K562 (cell line): ENCODE measurements around the gene SPTBN4. TPM values are rescaled to one million over a fixed set of nuclear protein-coding genes. Genes with fewer than 3 reads are reported as not detected.

Experiments used
- BHLHE40 ChIP-seq: IDR thresholded peaks from 2 replicates; pipeline ENCODE4 v1.6.1; 2011; ENCODE audit warnings: low read length, improper control_type of control experiment
- FOXK1 ChIP-seq: sonication (generic); formaldehyde crosslinking; IDR thresholded peaks from 2 replicates; pipeline ENCODE4 v1.8.0; 2022; ENCODE audit warnings: missing genetic modification reagents, mild to moderate bottlenecking, borderline replicate concordance
- HDAC8 ChIP-seq: fragments of 450-650 bp; IDR thresholded peaks from 2 replicates; pipeline ENCODE4 v1.6.1; 2016; ENCODE audit warnings: mild to moderate bottlenecking, missing genetic modification characterization, moderate library complexity, missing compliant biosample characterization
- HNRNPK ChIP-seq: fragments of 200-400 bp; formaldehyde crosslinking; IDR thresholded peaks from one replicate; pipeline ENCODE4 v1.6.1; 2018; ENCODE audit warnings: mild to moderate bottlenecking, low read depth, low read length; ENCODE audit not compliant: poor library complexity, severe bottlenecking
- JUND ChIP-seq, 2 experiments: IDR thresholded peaks; 2 replicates in 1 of 2; 3 replicates in 1 of 2; pipeline ENCODE4 v1.6.1; 2011; ENCODE audit warnings: borderline replicate concordance in 2 of 2, low read depth in 2 of 2, low read length in 2 of 2, improper control_type of control experiment in 1 of 2, missing biosample characterization in 1 of 2, missing genetic modification characterization in 1 of 2, missing genetic modification reagents in 1 of 2
- MTF1 ChIP-seq: fragments of 250-450 bp; sonication (Bioruptor Pico); IDR thresholded peaks from 2 replicates; pipeline ENCODE4 v1.9.0; 2021; ENCODE audit warnings: moderate library complexity, mild to moderate bottlenecking, inconsistent platforms, borderline replicate concordance
- RBM34 ChIP-seq: fragments of 200-400 bp; formaldehyde crosslinking; IDR thresholded peaks from 2 replicates; pipeline ENCODE4 v1.6.1; 2018; ENCODE audit warnings: low read length, borderline replicate concordance; ENCODE audit not compliant: insufficient read depth
- ZBTB1 ChIP-seq: sonication (generic); formaldehyde crosslinking; IDR thresholded peaks from 2 replicates; pipeline ENCODE4 v1.8.1; 2023; ENCODE audit warnings: missing genetic modification reagents, low read depth, mild to moderate bottlenecking, borderline replicate concordance
- ZBTB17 ChIP-seq: fragments of 450-650 bp; formaldehyde crosslinking; IDR thresholded peaks from 2 replicates; pipeline ENCODE4 v1.4.0; 2020; ENCODE audit warnings: mild to moderate bottlenecking
- ZNF124 ChIP-seq: sonication (generic); formaldehyde crosslinking; IDR thresholded peaks from 2 replicates; pipeline ENCODE4 v1.8.1; 2022; ENCODE audit warnings: missing genetic modification reagents
- polyA plus RNA-seq, 8 experiments: library from polyadenylated mRNA; depleted of rRNA in 4 of 8; stranded (reverse) in 5 of 8; unstranded in 3 of 8; fragments of >200 nt; fragmentation: Nextera tagmentation in 2 of 8; fragmentation: Illumina TruSeq in 1 of 8; extraction: Ambion mirVana in 2 of 8; extraction: Trizol in 1 of 8; gene quantifications; 2 replicates each; pipeline versions ENCODE4 v1.2.1 to v1.2.3, GENCODE V29; 2011 to 2014; ENCODE audit warnings: inconsistent platforms in 1 of 8, missing spikeins in 1 of 8
- total RNA-seq, 7 experiments: library from RNA; depleted of rRNA in 6 of 7; stranded (reverse); fragments of >200 nt in 6 of 7; fragmentation: Illumina TruSeq in 2 of 7; extraction: Trizol in 2 of 7; gene quantifications; 2 replicates each; pipeline versions ENCODE4 v1.2.1 to v1.2.3, GENCODE V29; 2011 to 2021; ENCODE audit warnings: low replicate concordance in 1 of 7
- TF ChIP-seq, protein P1 (sequence below), 2 experiments: fragments of 450-650 bp; formaldehyde crosslinking in 1 of 2; IDR thresholded peaks; 2 replicates each; pipeline versions ENCODE4 v1.4.0 to v1.6.1; 2014 to 2020; ENCODE audit warnings: mild to moderate bottlenecking in 2 of 2, borderline replicate concordance in 1 of 2, low read depth in 1 of 2
- TF ChIP-seq, protein P2 (sequence below): IDR thresholded peaks from 2 replicates; pipeline ENCODE4 v1.6.1; 2014; ENCODE audit warnings: antibody characterized with exemption
- TF ChIP-seq, protein P3 (sequence below): fragments of 250-450 bp; sonication (Bioruptor Pico); IDR thresholded peaks from 2 replicates; pipeline ENCODE4 v1.8.0; 2022; ENCODE audit warnings: moderate library complexity, mild to moderate bottlenecking, inconsistent platforms

SPTBN4 gene
- total and polyA plus RNA-seq, 9 of the 15 experiments (the other 6 are each of a cell fraction or from before 2014, with no cell fraction given): 0.01 to 1.5 (median 0.86) TPM

DNA sequence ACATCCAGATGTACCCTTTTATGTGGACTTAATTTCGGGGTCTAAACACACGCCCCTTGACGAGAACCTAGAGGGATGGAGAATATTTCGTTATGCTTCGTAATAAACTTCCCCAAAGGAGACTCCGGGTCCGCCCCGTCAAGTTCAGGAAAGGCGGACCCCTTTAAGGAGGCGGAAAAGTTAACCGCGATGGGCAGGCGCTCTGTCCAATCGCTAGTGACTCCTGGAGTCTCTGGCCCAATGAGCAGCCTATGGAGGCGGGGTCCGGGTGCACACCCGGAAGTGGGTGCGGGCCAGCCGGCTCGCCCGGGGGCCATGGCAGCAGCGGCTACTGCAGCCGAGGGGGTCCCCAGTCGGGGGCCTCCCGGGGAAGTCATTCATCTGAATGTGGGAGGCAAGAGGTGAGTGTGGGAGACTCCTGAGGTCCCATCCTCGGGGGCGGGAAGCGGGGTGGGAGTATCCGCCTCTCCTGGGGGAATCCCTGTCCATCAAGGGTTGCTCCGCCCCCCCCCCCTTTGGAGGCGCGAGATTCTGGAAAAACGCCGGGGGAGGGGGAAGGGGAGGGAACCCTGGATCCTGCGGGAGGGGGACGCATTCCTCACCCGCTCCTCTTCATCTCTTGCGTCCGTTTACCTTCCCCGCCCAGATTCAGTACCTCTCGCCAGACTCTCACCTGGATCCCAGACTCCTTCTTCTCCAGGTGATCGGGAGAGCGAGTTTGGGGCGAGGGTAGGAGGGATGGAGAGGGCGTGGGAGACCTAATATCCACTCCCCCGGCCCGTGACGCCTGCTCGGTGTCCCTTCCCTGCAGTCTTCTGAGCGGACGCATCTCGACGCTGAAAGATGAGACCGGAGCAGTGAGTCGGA is 110.0 kb downstream of the SPTBN4 start, which contains the start of gene SHKBP1 (continued):
- TF ChIP-seq, protein P1, sequence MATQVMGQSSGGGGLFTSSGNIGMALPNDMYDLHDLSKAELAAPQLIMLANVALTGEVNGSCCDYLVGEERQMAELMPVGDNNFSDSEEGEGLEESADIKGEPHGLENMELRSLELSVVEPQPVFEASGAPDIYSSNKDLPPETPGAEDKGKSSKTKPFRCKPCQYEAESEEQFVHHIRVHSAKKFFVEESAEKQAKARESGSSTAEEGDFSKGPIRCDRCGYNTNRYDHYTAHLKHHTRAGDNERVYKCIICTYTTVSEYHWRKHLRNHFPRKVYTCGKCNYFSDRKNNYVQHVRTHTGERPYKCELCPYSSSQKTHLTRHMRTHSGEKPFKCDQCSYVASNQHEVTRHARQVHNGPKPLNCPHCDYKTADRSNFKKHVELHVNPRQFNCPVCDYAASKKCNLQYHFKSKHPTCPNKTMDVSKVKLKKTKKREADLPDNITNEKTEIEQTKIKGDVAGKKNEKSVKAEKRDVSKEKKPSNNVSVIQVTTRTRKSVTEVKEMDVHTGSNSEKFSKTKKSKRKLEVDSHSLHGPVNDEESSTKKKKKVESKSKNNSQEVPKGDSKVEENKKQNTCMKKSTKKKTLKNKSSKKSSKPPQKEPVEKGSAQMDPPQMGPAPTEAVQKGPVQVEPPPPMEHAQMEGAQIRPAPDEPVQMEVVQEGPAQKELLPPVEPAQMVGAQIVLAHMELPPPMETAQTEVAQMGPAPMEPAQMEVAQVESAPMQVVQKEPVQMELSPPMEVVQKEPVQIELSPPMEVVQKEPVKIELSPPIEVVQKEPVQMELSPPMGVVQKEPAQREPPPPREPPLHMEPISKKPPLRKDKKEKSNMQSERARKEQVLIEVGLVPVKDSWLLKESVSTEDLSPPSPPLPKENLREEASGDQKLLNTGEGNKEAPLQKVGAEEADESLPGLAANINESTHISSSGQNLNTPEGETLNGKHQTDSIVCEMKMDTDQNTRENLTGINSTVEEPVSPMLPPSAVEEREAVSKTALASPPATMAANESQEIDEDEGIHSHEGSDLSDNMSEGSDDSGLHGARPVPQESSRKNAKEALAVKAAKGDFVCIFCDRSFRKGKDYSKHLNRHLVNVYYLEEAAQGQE (IDR thresholded peaks at IDR 0.05; ENCODE audit: borderline replicate concordance): no peak
- TF ChIP-seq, protein P1 (CRISPR knock-in tag; IDR thresholded peaks at IDR 0.05; ENCODE audit: low read depth): 0 out of 2 replicates have a peak, but pooled peaks have one; percentile 29
- no peak for TF ChIP-seq RBM34
- TF ChIP-seq, protein P2, sequence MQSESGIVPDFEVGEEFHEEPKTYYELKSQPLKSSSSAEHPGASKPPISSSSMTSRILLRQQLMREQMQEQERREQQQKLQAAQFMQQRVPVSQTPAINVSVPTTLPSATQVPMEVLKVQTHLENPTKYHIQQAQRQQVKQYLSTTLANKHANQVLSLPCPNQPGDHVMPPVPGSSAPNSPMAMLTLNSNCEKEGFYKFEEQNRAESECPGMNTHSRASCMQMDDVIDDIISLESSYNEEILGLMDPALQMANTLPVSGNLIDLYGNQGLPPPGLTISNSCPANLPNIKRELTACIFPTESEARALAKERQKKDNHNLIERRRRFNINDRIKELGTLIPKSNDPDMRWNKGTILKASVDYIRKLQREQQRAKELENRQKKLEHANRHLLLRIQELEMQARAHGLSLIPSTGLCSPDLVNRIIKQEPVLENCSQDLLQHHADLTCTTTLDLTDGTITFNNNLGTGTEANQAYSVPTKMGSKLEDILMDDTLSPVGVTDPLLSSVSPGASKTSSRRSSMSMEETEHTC: no peak
- TF ChIP-seq HNRNPK: no peak
- no peak for TF ChIP-seq JUND (IDR thresholded peaks at IDR 0.05; ENCODE audit: borderline replicate concordance, low read depth, low read length)
- no peak for TF ChIP-seq JUND (tag; IDR thresholded peaks at IDR 0.05; ENCODE audit: borderline replicate concordance, low read depth, low read length)
- no peak for TF ChIP-seq ZNF124
- TF ChIP-seq FOXK1 (CRISPR knock-in tag): no peak
- TF ChIP-seq, protein P3, sequence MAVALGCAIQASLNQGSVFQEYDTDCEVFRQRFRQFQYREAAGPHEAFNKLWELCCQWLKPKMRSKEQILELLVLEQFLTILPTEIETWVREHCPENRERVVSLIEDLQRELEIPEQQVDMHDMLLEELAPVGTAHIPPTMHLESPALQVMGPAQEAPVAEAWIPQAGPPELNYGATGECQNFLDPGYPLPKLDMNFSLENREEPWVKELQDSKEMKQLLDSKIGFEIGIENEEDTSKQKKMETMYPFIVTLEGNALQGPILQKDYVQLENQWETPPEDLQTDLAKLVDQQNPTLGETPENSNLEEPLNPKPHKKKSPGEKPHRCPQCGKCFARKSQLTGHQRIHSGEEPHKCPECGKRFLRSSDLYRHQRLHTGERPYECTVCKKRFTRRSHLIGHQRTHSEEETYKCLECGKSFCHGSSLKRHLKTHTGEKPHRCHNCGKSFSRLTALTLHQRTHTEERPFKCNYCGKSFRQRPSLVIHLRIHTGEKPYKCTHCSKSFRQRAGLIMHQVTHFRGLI (CRISPR knock-in tag): no peak
- TF ChIP-seq HDAC8: no peak
- no peak for TF ChIP-seq ZBTB1 (CRISPR knock-in tag)
- no peak for TF ChIP-seq BHLHE40
- no peak for TF ChIP-seq ZBTB17 (CRISPR knock-in tag)
- no peak for TF ChIP-seq MTF1
